Endodermal cell (in vitro differentiated cells): ENCODE measurements around the gene GABRB1. TPM values are rescaled to one million over a fixed set of nuclear protein-coding genes. Genes with fewer than 3 reads are reported as not detected.

Experiments
- DNase-seq: peaks from one replicate; pipeline ENCODE4 v3.0.0-alpha.2; 2017
- H3K27ac ChIP-seq: 2 replicates; pipeline ENCODE4 v1.5.1; 2013; ENCODE audit warnings: mild to moderate bottlenecking, low read depth, low read length, moderate library complexity
- H3K27me3 ChIP-seq: 2 replicates; pipeline ENCODE4 v1.6.1; 2013; ENCODE audit warnings: mild to moderate bottlenecking, low read length, moderate library complexity; ENCODE audit not compliant: insufficient read depth, control insufficient read depth, poor library complexity, severe bottlenecking
- H3K36me3 ChIP-seq: 2 replicates; pipeline ENCODE4 v1.7.0; 2013; ENCODE audit warnings: mild to moderate bottlenecking, low read length, moderate library complexity; ENCODE audit not compliant: control insufficient read depth, insufficient read depth
- H3K4me1 ChIP-seq: one replicate; pipeline ENCODE4 v1.7.0; 2013; ENCODE audit warnings: low read length; ENCODE audit not compliant: control insufficient read depth, insufficient read depth
- H3K4me3 ChIP-seq: 2 replicates; pipeline ENCODE4 v1.5.1; 2013; ENCODE audit warnings: mild to moderate bottlenecking, low read length, moderate library complexity
- H3K9ac ChIP-seq: 2 replicates; pipeline ENCODE4 v1.6.1; 2013; ENCODE audit warnings: mild to moderate bottlenecking, low read length, moderate library complexity; ENCODE audit not compliant: poor library complexity, severe bottlenecking; ENCODE audit errors: extremely low read depth
- H3K9me3 ChIP-seq: 2 replicates; pipeline ENCODE4 v1.6.1; 2013; ENCODE audit warnings: mild to moderate bottlenecking, low read length, moderate library complexity; ENCODE audit not compliant: control insufficient read depth
- H3K27ac Mint-ChIP-seq: 2 replicates; pipeline ENCODE4 v1.8.0; 2020; ENCODE audit warnings: mixed read lengths
- H3K27me3 Mint-ChIP-seq: 2 replicates; pipeline ENCODE4 v1.8.0; 2021; ENCODE audit warnings: mild to moderate bottlenecking, mixed read lengths; ENCODE audit not compliant: insufficient read depth
- H3K36me3 Mint-ChIP-seq: 2 replicates; pipeline ENCODE4 v1.8.0; 2020; ENCODE audit warnings: low read depth, mixed read lengths
- H3K4me1 Mint-ChIP-seq: 2 replicates; pipeline ENCODE4 v1.8.0; 2020; ENCODE audit warnings: mixed read lengths
- H3K4me3 Mint-ChIP-seq: 2 replicates; pipeline ENCODE4 v1.8.0; 2020; ENCODE audit warnings: mild to moderate bottlenecking, moderate library complexity, mixed read lengths
- H3K9me3 Mint-ChIP-seq: 2 replicates; pipeline ENCODE4 v1.8.0; 2020; ENCODE audit warnings: mild to moderate bottlenecking, mixed read lengths
- CTCF ChIP-seq: fragments of 200-600 bp; sonication (generic); conservative IDR thresholded peaks from 2 replicates; pipeline ENCODE4 v1.5.0; 2021; ENCODE audit warnings: antibody characterized with exemption, mild to moderate bottlenecking
- WGBS, 2 experiments: methylation state at CpG; one replicate each; pipeline versions ENCODE4 v1.1.5 to v1.1.7; 2013; ENCODE audit warnings: missing lambda C conversion rate in 2 of 2, mixed read lengths in 1 of 2; ENCODE audit not compliant: insufficient coverage in 1 of 2, insufficient read length in 1 of 2; 5-methylcytosine and 5-hydroxymethylcytosine counted together
- total RNA-seq, 2 donors: library from RNA; stranded (reverse); fragmentation: NEBNext Ultra II Directional in 1 of 2; extraction: Animal tissue kit (Norgen Biotek cat#: 25700) in 1 of 2; gene quantifications; 2 replicates in 1 of 2; 3 replicates in 1 of 2; pipeline ENCODE4 v1.2.1, GENCODE V29; 2021

The GABRB1 gene
- total RNA-seq, 2 donors from 2014 or later = not detected

DNA sequence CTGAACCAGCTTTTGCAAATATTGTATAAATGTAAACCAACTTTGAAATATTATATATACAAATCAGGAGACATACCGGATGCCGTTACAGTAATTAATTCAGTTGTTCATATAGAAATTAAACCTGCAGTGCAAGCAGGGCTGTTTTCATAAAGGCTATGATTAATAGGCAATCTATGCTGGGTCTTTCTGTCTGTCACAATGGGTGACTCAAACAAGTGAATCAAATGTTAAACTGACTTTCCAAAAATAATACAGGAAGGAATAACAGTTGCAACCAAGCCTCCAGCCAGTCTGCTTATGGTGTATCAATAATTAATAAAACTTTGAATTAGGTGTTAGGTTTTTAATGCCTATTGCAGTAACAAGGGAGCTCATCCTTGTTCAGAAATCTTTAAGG, 43.9 kb downstream of the GABRB1 start:
- Mint-ChIP-seq H3K4me3 (no peak overlapping the region), H3K36me3 (no peaks in the 10 kb centered on the region), H3K27ac (no peak overlapping the region), H3K4me1 (peaks cover 4% of the 10 kb centered on the region), H3K9me3 (no peaks in the 10 kb centered on the region), H3K27me3 (no peaks in the 10 kb centered on the region)
- Histone ChIP-seq H3K4me1 (no peaks in the 10 kb centered on the region), H3K27me3 (no peaks in the 10 kb centered on the region), H3K9me3 (no peaks in the 10 kb centered on the region), H3K36me3 (no peaks in the 10 kb centered on the region), H3K4me3 (no peak overlapping the region), H3K9ac (no peak overlapping the region), H3K27ac (no peak overlapping the region)
- DNase-seq = no peak
- WGBS, 2 experiments = 94% methylated on average over 2 of the region's 2 CpGs; no CpG with 5 or more reads in 1 of the 2 experiments
- TF ChIP-seq CTCF = no peak

GRCh38 chr4:47075919-47076318, 44.6 kb downstream of the GABRB1 start:
- H3K27me3 Mint-ChIP-seq = no peaks in the 10 kb centered on the region
- peak overlapping the region; percentile 32 for H3K27ac Mint-ChIP-seq
- no peaks in the 10 kb centered on the region for H3K4me1 ChIP-seq
- H3K4me1 Mint-ChIP-seq = peaks cover 4% of the 10 kb centered on the region
- no peak overlapping the region for H3K9ac ChIP-seq
- no peak overlapping the region for H3K4me3 ChIP-seq
- no peaks in the 10 kb centered on the region for H3K9me3 ChIP-seq
- H3K4me3 Mint-ChIP-seq = no peak overlapping the region
- no peak overlapping the region for H3K27ac ChIP-seq
- H3K36me3 ChIP-seq = no peaks in the 10 kb centered on the region
- H3K27me3 ChIP-seq = no peaks in the 10 kb centered on the region
- no peaks in the 10 kb centered on the region for H3K9me3 Mint-ChIP-seq
- DNase-seq = peak; percentile 47
- TF ChIP-seq CTCF = no peak
- H3K36me3 Mint-ChIP-seq = no peaks in the 10 kb centered on the region

DNA sequence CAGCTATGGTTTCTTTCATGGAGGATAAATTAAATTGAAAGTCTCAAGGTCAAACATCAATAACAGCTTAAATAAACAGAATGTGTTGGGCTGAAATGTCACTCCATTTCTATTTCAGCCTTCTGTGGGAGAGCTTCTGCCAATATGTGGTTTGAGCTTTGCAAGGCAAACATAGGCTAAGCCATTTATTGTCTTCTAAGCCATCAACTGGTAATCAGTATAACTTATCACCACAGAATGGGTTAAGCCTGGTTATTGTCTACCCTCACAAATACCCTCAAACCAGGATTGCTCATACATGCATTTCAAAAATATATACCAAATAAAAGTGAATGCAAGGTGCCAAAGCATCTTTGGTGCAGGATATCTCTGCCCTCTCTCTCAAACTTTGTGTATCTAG, 52.7 kb downstream of the GABRB1 start:
- no peak for TF ChIP-seq CTCF
- no peaks in the 10 kb centered on the region for H3K36me3 Mint-ChIP-seq
- H3K4me1 Mint-ChIP-seq = no peaks in the 10 kb centered on the region
- no peak overlapping the region for H3K9ac ChIP-seq
- H3K36me3 ChIP-seq = no peaks in the 10 kb centered on the region
- no peaks in the 10 kb centered on the region for H3K4me1 ChIP-seq
- H3K27ac Mint-ChIP-seq = no peak overlapping the region
- no peaks in the 10 kb centered on the region for H3K27me3 Mint-ChIP-seq
- no peak overlapping the region for H3K4me3 Mint-ChIP-seq
- H3K9me3 Mint-ChIP-seq = no peaks in the 10 kb centered on the region
- H3K27me3 ChIP-seq = no peaks in the 10 kb centered on the region
- no peaks in the 10 kb centered on the region for H3K9me3 ChIP-seq
- H3K27ac ChIP-seq = no peak overlapping the region
- no peak for DNase-seq
- no peak overlapping the region for H3K4me3 ChIP-seq
